Hepatocyte (in vitro differentiated cells): ENCODE measurements around the gene ANK2.

Experiments used
- CTCF ChIP-seq: fragments of 200-600 bp; sonication (generic); IDR thresholded peaks from 2 replicates; pipeline ENCODE4 v1.5.1; 2016; ENCODE audit warnings: antibody characterized with exemption, mild to moderate bottlenecking; ENCODE audit not compliant: poor library complexity
- EZH2 ChIP-seq: fragments of 200-600 bp; sonication (generic); IDR thresholded peaks from 2 replicates; pipeline ENCODE4 v1.6.1; 2016; ENCODE audit warnings: antibody characterized with exemption, mild to moderate bottlenecking, borderline replicate concordance
- EZH2phosphoT487 ChIP-seq: fragments of 200-600 bp; sonication (generic); IDR thresholded peaks from one replicate; pipeline ENCODE4 v1.6.1; 2018; ENCODE audit warnings: antibody characterized with exemption, mild to moderate bottlenecking, low read depth, moderate library complexity; ENCODE audit not compliant: unreplicated experiment, severe bottlenecking

DNA sequence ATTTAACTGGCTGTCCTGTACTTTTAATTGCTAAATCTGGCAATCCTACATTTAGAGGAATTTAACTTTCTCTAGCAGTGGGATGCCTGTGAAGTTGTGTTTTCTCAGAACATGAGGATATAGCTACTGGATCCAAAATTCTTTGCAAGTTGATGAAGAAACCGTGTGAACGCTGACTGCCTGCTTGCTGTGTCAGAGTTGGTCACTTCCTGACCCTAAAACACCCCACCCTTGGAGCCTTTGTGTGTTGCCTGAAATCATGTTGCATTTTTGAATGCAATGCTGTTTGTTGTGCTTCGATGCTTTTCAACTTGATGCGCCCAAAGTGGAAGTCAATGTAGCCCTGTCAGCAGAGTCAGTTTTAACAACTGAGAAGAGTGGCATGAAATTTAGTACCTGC lies 211.2 kb downstream of the ANK2 start:
- TF ChIP-seq CTCF (no peak), EZH2phosphoT487 (no peak), EZH2 (no peak)
